ENCODE results near the gene FANCC. TPM values are rescaled to one million over a fixed set of nuclear protein-coding genes. Genes with fewer than 3 reads are reported as not detected.

The FANCC gene
- total RNA-seq, 2 experiments from 2014 or later, result 15.4 to 21.5 TPM

GRCh38 chr9:95124582-95125367, 192.7 kb downstream of the FANCC start:
- no peak overlapping the region for H3K27ac Mint-ChIP-seq
- no peaks in the 10 kb centered on the region for H3K9me3 Mint-ChIP-seq
- ChIA-PET POLR2A (no interaction called here), CTCF (interaction anchor here (0.7 to 0.9 kb wide), 2 partner anchors 360 to 1709 kb away, joined by 3 read pairs; no protein-coding TSS in a partner anchor)
- H3K4me3 Mint-ChIP-seq, result no peak overlapping the region
- peaks cover 3% of the 10 kb centered on the region for H3K4me1 Mint-ChIP-seq
- no peak for DNase-seq
- no peaks in the 10 kb centered on the region for H3K36me3 Mint-ChIP-seq (ENCODE audit: low read depth)
- H3K27me3 Mint-ChIP-seq, result no peaks in the 10 kb centered on the region

GRCh38 chr9:95120781-95121370, 196.6 kb downstream of the FANCC start:
- CTCF ChIA-PET, result interaction anchor here (1.3 kb wide), 1 partner anchor 10 kb away, joined by 3 read pairs; no protein-coding TSS in a partner anchor
- Mint-ChIP-seq H3K27ac (no peak overlapping the region), H3K9me3 (no peaks in the 10 kb centered on the region), H3K36me3 (ENCODE audit: low read depth) (no peaks in the 10 kb centered on the region), H3K4me3 (no peak overlapping the region), H3K4me1 (peaks cover 2% of the 10 kb centered on the region), H3K27me3 (no peaks in the 10 kb centered on the region)
- no peak for DNase-seq
- POLR2A ChIA-PET, result interaction anchor here (0.6 kb wide), 1 partner anchor 32 kb away, joined by 3 read pairs; no protein-coding TSS in a partner anchor

GRCh38 chr9:95118596-95118995, 198.9 kb downstream of the FANCC start:
- Mint-ChIP-seq H3K4me1 (peaks cover 2% of the 10 kb centered on the region), H3K27me3 (no peaks in the 10 kb centered on the region), H3K36me3 (ENCODE audit: low read depth) (no peaks in the 10 kb centered on the region), H3K9me3 (no peaks in the 10 kb centered on the region), H3K4me3 (no peak overlapping the region), H3K27ac (no peak overlapping the region)
- no peak for DNase-seq
- ChIA-PET POLR2A (no interaction called here), CTCF (interaction anchor here (1.3 kb wide), 1 partner anchor 13 kb away, joined by 3 read pairs; no protein-coding TSS in a partner anchor)

- H3K9me3 Mint-ChIP-seq, result no peaks in the 10 kb centered on the region
- H3K4me1 Mint-ChIP-seq, result peaks cover 2% of the 10 kb centered on the region
- no peaks in the 10 kb centered on the region for H3K36me3 Mint-ChIP-seq (ENCODE audit: low read depth)
- no peak for DNase-seq
- H3K4me3 Mint-ChIP-seq, result no peak overlapping the region
- ChIA-PET CTCF (interaction anchor here (1.2 to 1.7 kb wide), 2 partner anchors 10 to 14 kb away, joined by 3 to 4 read pairs; no protein-coding TSS in a partner anchor), POLR2A (no interaction called here)
- no peak overlapping the region for H3K27ac Mint-ChIP-seq
- no peaks in the 10 kb centered on the region for H3K27me3 Mint-ChIP-seq
These were observed 200.7 kb downstream of the FANCC start for GRCh38 chr9:95116808-95117204.

- H3K27me3 Mint-ChIP-seq, result no peaks in the 10 kb centered on the region
- no peak for DNase-seq
- H3K9me3 Mint-ChIP-seq, result no peaks in the 10 kb centered on the region
- no peak overlapping the region for H3K4me3 Mint-ChIP-seq
- POLR2A ChIA-PET, result no interaction called here
- no peak overlapping the region for H3K27ac Mint-ChIP-seq
- CTCF ChIA-PET, result interaction anchor here (1.2 to 1.7 kb wide), 2 partner anchors 11 to 15 kb away, joined by 3 to 4 read pairs; no protein-coding TSS in a partner anchor
- peaks cover under 1% of the 10 kb centered on the region for H3K4me1 Mint-ChIP-seq
- no peaks in the 10 kb centered on the region for H3K36me3 Mint-ChIP-seq (ENCODE audit: low read depth)
These were observed 201.3 kb downstream of the FANCC start for GRCh38 chr9:95116002-95116807.

GRCh38 chr9:95115104-95115503, 202.4 kb downstream of the FANCC start:
- Mint-ChIP-seq H3K4me1 (no peaks in the 10 kb centered on the region), H3K4me3 (no peak overlapping the region), H3K27ac (no peak overlapping the region), H3K36me3 (ENCODE audit: low read depth) (no peaks in the 10 kb centered on the region), H3K9me3 (no peaks in the 10 kb centered on the region), H3K27me3 (no peaks in the 10 kb centered on the region)
- CTCF ChIA-PET, result interaction anchor here (0.6 kb wide), 2 partner anchors 126 to 245 kb away, joined by 3 read pairs; no protein-coding TSS in a partner anchor
- POLR2A ChIA-PET, result no interaction called here
- DNase-seq, result no peak

GRCh38 chr9:95112436-95113280, 204.9 kb downstream of the FANCC start:
- H3K36me3 Mint-ChIP-seq (ENCODE audit: low read depth), result no peaks in the 10 kb centered on the region
- no peaks in the 10 kb centered on the region for H3K4me1 Mint-ChIP-seq
- POLR2A ChIA-PET, result interaction anchor here (0.7 kb wide), 1 partner anchor 37 kb away, joined by 4 read pairs; no protein-coding TSS in a partner anchor
- H3K9me3 Mint-ChIP-seq, result no peaks in the 10 kb centered on the region
- no peak overlapping the region for H3K4me3 Mint-ChIP-seq
- no peak overlapping the region for H3K27ac Mint-ChIP-seq
- DNase-seq, result no peak
- CTCF ChIA-PET, result interaction anchor here (1.1 kb wide), 1 partner anchor 40 kb away, joined by 3 read pairs; no protein-coding TSS in a partner anchor
- H3K27me3 Mint-ChIP-seq, result no peaks in the 10 kb centered on the region

- no peak overlapping the region for H3K27ac Mint-ChIP-seq
- H3K9me3 Mint-ChIP-seq, result no peaks in the 10 kb centered on the region
- no peak overlapping the region for H3K4me3 Mint-ChIP-seq
- ChIA-PET POLR2A (no interaction called here), CTCF (no interaction called here)
- H3K4me1 Mint-ChIP-seq, result no peaks in the 10 kb centered on the region
- H3K36me3 Mint-ChIP-seq (ENCODE audit: low read depth), result no peaks in the 10 kb centered on the region
- no peak for DNase-seq
- no peaks in the 10 kb centered on the region for H3K27me3 Mint-ChIP-seq
These were observed 205.8 kb downstream of the FANCC start for GRCh38 chr9:95111716-95112115.

GRCh38 chr9:95110921-95111525, 206.5 kb downstream of the FANCC start:
- H3K9me3 Mint-ChIP-seq, result no peaks in the 10 kb centered on the region
- no peak overlapping the region for H3K27ac Mint-ChIP-seq
- H3K4me1 Mint-ChIP-seq, result no peaks in the 10 kb centered on the region
- no peak overlapping the region for H3K4me3 Mint-ChIP-seq
- no peaks in the 10 kb centered on the region for H3K27me3 Mint-ChIP-seq
- DNase-seq, result no peak
- ChIA-PET POLR2A (no interaction called here), CTCF (interaction anchor here (0.6 kb wide), 1 partner anchor 191 kb away, joined by 4 read pairs; no protein-coding TSS in a partner anchor)
- H3K36me3 Mint-ChIP-seq (ENCODE audit: low read depth), result no peaks in the 10 kb centered on the region

- POLR2A ChIA-PET, result no interaction called here
- Mint-ChIP-seq H3K27me3 (no peaks in the 10 kb centered on the region), H3K4me1 (no peaks in the 10 kb centered on the region), H3K27ac (no peak overlapping the region), H3K4me3 (no peak overlapping the region), H3K36me3 (ENCODE audit: low read depth) (no peaks in the 10 kb centered on the region), H3K9me3 (no peaks in the 10 kb centered on the region)
- CTCF ChIA-PET, result no interaction called here
- no peak for DNase-seq
These were observed 208.1 kb downstream of the FANCC start for GRCh38 chr9:95109456-95109855.

GRCh38 chr9:95108777-95109176, 208.7 kb downstream of the FANCC start:
- no peak for DNase-seq
- CTCF ChIA-PET, result no interaction called here
- no peak overlapping the region for H3K27ac Mint-ChIP-seq
- H3K9me3 Mint-ChIP-seq, result no peaks in the 10 kb centered on the region
- POLR2A ChIA-PET, result no interaction called here
- no peaks in the 10 kb centered on the region for H3K27me3 Mint-ChIP-seq
- no peak overlapping the region for H3K4me3 Mint-ChIP-seq
- H3K36me3 Mint-ChIP-seq (ENCODE audit: low read depth), result no peaks in the 10 kb centered on the region
- H3K4me1 Mint-ChIP-seq, result no peaks in the 10 kb centered on the region

GRCh38 chr9:95107976-95108375, 209.5 kb downstream of the FANCC start:
- Mint-ChIP-seq H3K4me1 (no peaks in the 10 kb centered on the region), H3K9me3 (no peaks in the 10 kb centered on the region), H3K36me3 (ENCODE audit: low read depth) (no peaks in the 10 kb centered on the region), H3K27ac (no peak overlapping the region), H3K27me3 (no peaks in the 10 kb centered on the region), H3K4me3 (no peak overlapping the region)
- ChIA-PET CTCF (no interaction called here), POLR2A (no interaction called here)
- DNase-seq, result no peak

Measured in activated CD4-positive, alpha-beta T cell treated with anti-CD3 and anti-CD28 coated beads, Interleukin-2, amount 10 ng/mL, durations not matched to agents 7 days and 5 days (primary cell).